Suprapubic skin (tissue), 4 donors: ENCODE measurements around the gene ZDHHC21.

Source experiments
- CTCF ChIP-seq, 2 donors: fragments of 200-600 bp in 1 of 2; fragments of 450-650 bp in 1 of 2; sonication (generic) in 1 of 2; IDR thresholded peaks; one replicate each; pipeline ENCODE4 v1.5.1; 2016 to 2019; ENCODE audit warnings: antibody characterized with exemption in 2 of 2, mild to moderate bottlenecking in 1 of 2, moderate library complexity in 1 of 2
- EP300 ChIP-seq: sonication (generic); formaldehyde crosslinking; IDR thresholded peaks from one replicate; pipeline ENCODE4 v1.6.1; 2017; ENCODE audit warnings: antibody characterized with exemption
- POLR2AphosphoS5 ChIP-seq, 3 donors: sonication (generic); formaldehyde crosslinking; IDR thresholded peaks; one replicate each; pipeline ENCODE4 v1.6.1; 2017; ENCODE audit warnings: antibody characterized with exemption in 3 of 3

GRCh38 chr9:14654932-14655331 is 38.3 kb downstream of the ZDHHC21 start:
- TF ChIP-seq EP300 (no peak), CTCF (IDR thresholded peaks at IDR 0.05) (no peak), POLR2AphosphoS5 (IDR thresholded peaks at IDR 0.05) (no peak)
